ENCODE data around the gene MACROD1.

The MACROD1 gene

DNA sequence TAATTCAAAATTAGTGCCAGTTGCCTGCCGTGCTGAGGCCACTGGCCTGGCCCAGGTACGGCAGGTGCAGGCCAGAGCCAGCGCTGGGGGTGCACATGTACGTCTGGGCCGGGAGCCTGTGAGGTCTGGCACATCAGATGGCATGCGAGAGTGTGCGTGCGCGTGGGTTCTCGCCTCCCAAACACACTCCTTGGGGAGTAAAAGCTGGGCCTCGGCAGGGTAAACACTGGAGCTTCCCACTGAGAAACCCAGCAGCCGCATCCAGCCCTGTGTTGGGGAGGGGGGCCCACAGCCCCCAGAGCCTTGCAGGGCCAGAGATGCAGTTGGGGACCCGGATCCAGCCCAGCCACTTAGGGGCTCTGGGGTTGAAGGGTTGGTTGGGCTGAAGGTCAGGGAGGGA lies 92.4 kb downstream of the MACROD1 start:
- DNase-seq (ENCODE audit: low spot score) = no peak

DNA sequence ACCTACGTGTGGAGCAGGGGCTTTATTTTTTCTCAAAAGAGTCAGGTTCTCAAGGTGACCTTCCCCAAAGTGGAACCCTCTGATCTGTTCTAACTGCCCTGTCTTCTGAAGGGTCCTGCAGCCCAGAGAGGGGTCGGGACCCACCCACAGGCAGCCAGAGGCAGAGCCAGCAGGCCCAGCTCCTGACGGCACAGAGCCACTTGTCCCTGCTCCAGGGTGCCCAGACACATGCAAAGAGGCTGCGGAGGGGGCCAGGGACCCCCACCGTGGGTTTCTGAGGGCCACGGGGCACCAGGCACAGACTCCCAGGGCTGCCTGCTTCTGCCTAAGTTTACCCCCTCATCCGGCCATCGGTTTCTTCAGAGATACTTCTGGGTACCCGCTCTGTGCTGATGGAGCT lies 93.0 kb downstream of the MACROD1 start:
- no peak for DNase-seq (ENCODE audit: low spot score)

DNA sequence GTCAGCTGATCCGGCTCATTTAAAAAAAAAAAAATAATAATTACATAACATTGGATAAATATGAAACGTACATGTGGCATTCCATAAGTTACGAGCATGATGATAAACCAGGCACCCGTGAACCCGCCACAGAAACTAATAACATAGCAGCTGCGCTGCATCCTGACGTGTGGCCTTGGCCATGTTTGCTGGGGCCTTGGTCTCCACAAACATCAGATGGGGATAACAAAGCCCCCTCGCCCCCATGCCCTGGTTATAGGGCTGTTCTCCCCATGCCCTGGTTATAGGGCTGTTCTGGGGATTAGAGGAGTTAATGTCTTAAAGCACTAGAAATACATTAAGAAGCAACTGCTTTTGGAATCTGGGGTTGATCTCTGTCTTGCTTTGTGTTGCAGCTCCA lies 93.5 kb downstream of the MACROD1 start:
- DNase-seq (ENCODE audit: low spot score) = no peak

DNA sequence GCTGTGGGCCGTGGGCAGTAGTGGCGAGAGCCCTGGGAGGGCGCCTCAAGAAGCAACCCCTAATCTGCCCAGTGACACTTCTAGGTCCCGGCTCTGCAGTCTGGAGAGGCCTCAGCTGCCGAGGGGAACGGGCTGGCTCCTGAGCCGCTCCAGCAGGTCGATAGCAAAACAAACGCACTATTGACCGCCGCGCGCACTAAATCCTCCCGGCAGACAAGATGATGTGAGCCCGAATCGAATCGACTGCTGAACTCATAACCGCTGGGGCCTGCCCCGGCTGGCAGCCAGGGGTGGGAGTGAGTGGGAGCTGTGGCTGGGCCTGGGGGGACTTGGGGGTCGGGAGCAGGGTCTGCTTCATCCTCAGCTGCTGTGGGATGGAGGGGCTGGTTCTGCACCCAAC lies 94.1 kb downstream of the MACROD1 start:
- no peak for DNase-seq (ENCODE audit: low spot score)

DNA sequence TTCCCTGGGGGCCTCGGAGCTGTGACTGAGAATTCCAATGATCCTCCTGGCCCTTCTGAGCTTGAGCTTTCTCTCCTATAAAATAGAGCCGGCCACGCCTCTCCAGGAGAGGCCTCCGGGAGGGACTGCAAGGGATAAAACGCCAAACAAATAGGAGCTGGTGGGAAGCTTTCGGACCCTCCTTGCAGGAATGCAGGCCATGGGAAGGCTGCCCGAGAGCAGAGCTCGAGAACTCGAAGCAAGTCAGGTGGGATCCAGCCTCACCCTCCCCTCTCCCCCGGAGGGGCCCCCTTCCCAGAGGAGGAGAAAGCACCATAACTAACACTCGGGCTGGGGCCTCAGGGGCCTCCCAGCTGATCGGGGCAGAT lies 95.6 kb downstream of the MACROD1 start:
- no peak for DNase-seq (ENCODE audit: low spot score)

DNA sequence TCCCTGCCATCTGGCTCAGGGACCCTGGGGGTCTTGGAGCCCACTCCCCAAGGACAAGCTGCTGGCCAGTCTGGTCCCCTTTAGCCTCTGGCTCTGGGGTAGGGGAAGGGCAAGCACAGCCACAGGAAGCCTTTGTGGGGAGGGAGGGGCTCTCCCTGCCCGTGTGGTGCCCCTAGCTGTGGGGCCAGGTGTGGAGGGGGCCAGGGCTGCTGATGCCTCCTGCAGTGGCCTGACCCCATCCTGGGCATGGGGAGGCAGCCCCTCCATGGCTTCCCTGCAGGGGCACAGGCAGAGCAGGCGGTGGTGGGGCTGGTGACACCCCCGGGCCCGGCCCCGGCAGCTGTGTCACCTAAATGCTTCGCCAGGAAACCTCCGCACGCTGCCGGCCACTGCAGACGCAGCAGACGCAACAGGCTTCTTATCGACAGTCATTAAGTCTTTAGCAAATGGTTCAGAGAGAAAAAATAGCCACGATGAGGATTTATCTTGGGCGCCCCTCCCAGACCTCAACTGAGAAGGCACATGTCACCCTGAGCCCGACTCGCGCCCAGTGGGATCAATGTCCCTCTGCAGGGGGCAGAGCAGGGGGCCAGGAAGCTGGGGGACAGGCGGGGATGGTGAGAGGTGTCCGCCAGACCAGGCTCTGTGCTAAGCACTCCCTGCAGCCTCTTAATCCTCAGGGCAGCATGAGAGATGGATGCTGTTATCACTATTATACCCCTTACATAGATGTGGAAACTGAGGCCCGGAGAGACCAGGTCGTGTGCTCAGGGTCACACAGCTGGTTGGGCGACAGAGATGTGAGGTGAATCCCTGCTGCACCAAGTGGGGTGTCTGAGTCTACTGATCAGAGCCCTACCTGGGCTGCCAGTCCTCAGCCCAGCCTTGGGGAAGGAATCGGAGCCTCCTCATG lies 96.3 kb downstream of the MACROD1 start:
- DNase-seq (ENCODE audit: low spot score) = no peak

DNA sequence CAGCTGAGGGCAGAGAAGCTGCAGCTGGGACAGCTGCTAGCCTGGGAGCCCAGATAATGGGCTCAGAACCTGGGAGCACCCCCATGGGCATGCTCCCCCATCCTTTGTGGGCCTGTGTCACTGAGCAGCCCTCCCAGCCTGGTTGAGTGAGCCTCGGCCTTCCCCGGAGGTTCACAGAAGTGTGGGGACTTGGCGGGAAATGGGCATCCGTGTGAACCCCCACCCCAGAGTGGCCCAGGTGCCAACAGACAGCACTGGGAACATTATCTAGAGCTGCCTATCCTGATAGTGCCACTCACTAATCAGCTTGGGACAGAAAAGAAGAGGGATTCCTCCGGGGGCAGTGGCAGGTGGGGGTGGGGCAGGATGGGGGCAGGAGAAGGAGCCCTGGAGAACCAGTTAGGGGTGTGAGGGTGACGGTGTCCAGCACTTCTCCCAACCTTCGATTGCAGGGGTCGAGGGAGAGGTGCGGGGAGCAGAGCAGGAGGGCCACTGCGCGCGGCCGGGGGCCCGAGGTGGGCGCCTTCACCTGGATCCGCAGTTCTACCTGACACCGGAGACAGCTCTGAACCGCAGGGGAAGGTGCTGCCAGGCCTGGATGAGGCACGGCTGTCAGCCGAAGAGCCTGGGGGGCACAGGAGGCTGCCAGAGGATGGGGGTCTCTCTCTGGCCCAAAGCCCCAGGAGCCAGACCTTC lies 97.1 kb downstream of the MACROD1 start:
- DNase-seq (ENCODE audit: low spot score) = no peak

DNA sequence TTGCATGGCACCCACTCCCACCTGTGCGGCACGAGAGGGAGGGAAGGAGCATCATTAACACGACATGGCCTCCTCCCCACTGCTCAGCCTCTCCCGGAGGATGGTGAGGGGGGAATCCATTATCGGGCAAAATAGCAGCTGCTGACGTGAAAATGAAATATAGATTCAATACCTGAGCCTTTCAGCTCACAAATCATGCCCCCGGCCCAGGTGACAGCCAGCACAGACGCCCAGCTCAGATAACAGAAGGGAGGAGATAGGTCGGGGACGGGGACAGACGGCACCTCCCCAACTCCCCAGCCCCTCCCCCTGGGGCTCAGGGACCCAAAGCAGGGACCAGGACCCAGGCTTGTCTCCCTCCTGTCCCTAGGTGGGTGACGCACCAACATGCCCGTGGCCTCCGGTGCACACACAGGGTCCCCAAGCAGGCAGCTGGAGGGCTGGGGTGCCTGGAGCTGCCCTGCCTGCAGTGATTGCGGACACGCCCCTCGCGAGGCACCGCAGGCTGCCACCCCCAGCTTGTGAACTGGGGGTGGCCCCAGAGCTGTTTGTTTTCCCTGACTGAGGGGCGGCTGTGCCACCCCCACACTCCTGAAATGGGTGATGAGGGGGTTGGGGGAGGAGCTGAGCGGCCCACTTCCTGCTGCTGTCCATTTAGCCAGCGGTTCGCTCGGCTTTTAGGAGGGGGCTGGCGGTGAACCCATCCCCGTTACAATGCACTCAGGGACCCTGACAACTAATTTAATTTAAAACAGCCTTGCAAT lies 98.5 kb downstream of the MACROD1 start:
- DNase-seq (ENCODE audit: low spot score) = no peak

DNA sequence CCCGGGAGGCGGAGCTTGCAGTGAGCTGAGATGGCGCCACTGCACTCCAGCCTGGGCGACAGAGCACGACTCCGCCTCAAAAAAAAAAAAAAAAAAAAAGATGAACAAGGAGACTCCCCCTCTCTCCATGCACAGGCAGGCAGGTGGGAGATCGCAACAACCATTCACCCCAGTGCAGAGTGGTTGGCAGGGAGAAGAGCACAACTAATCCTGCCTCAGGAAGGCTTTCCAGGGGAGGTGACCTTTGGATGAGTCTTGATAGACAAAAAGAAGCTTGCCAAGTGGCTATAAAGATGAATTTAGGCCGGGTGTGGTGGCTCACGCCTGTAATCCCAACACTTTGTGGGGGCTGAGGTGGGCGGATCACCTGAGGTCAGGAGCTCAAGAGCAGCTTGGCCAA lies 100.2 kb downstream of the MACROD1 start:
- no peak for DNase-seq (ENCODE audit: low spot score)

DNA sequence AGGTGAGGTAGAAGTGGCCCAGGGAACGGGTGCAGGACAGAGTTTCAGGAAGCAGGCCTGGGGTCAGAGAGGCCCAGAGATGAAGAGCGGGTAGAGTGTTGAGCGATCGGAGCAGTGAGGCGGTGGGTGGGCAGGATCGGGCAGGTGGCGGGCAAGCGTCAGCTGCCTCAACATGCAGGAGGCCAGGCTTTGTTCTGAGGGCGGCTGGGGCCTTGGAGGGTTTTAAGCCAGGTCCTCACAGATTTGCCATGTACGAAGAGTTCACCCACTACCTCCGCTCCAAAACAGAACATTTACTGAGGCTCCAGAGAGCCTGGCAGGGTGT lies 100.8 kb downstream of the MACROD1 start:
- no peak for DNase-seq (ENCODE audit: low spot score)

DNA sequence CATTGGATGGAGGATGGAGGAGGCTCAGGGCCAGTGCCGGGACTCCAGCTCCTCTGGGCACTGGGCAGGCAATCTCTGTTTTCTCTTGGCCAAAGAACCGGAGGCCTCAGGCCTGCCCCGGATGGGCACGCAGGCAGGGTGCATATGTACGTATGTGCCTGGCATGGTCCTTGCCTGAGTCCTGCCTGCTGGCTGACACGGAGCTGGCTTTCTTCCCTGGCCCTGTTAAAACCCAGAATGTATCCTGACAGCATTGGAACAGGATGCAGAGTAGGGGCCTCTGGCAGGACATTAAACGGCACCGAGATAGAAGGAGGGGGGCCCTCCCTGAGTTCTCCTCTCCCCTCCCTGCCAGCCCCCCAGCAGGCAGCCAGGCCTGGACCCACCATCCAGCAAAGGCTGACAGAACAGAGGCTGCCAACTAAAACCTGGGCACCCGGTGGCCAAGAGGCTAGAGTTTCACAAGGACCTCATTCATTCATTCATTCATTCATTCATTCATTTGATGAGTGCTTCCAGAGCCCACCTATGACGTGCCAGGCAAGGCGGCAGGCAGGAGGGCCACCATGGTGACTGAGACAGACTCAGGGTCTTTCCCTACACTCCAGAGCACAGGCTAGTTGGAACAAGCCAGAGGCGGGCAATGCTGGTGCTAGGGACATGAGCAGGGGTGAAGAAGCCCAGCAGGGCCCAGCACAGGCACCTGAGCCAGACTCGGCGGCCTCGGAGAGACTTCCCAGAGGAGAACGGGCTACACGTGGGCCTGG lies 101.4 kb downstream of the MACROD1 start:
- DNase-seq (ENCODE audit: low spot score) = no peak

DNA sequence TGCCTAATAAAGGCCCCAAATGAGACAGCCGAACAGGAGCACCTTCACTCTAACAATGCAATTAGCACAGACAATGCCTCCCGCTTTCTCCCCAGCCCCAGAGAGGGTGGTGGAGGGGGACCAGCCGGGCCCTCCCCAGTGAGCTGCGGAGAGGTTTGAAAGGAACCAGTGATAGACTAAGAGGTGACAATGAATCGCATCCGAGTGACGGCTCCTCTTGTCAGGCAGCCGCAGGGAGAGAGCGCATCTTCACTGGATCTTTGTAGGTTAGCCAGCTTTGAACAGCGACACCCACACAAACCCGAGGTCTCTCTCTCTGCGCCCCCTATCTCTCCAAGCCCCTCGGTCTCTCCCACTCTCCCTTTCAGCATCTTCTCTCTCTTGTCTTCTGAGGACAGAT lies 102.1 kb downstream of the MACROD1 start:
- no peak for DNase-seq (ENCODE audit: low spot score)

DNA sequence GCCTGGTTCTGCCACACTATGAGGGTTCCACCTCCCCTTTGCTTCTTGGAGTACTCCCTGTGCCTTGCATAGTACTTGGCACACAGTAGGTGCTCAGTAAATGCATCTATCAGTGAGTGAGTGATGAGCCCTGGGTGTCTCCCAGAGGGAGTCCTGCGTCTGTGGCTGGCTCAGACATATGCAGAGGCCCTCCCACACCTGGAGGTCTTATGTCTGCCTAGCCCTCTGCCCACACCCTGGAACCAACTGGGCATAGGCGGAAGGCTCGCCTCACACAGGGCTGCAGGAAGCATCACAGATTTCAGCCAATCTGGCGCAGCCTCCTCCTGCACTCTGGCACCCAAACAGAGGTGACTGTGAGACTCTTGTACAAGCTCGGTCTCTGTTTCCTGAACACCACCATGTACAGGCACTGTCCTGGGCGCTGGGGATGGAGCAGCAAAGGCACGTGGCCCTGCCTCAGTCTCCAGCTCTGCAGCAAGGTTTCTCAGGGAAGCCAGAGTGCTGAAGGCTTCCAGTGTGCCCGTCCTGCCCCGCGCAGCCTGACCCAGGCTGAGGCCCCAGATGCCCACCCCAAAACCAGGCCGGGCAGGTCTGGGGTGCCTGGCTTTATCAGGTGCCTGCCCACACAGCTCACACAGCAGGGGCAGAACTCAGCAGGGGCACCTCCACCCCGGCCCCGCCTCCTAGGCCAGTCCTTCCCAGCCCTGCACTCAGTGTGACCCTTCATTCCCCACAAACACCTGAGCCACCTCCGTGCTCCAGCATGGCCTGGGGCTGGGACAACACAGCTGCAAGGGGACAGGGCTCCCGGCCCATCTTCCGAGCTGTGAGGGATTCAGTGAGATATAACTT lies 103.5 kb downstream of the MACROD1 start:
- DNase-seq (ENCODE audit: low spot score) = no peak

DNA sequence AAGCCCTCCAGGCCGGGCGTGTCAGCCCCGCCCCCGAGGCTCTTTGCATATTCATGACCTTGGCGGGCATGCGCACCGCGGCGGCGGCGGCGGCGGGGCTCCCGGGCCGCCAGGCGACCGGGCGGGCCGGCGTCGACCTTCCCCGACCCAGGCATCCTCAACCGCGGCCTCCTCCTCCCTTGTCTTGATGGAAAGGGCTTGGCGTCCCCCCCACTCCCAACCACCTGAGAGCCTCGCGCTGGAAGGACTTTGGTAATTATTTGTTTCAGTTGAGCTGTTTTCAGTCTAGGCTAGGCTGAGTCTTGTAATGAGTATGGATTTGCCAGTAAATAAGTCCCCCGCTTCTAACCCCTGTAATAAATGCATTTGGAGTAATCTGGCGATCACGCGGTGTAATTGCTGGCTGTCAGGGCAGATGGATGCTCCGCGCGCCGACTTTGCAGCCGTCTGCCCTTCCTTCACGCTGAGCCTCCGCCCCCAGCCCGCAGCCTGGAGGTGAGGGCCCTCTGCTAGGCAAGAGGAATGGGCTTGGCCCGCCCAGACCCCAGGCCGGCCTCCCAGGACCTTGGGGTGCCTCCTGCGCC lies 105.0 kb downstream of the MACROD1 start:
- DNase-seq (ENCODE audit: low spot score) = no peak

DNA sequence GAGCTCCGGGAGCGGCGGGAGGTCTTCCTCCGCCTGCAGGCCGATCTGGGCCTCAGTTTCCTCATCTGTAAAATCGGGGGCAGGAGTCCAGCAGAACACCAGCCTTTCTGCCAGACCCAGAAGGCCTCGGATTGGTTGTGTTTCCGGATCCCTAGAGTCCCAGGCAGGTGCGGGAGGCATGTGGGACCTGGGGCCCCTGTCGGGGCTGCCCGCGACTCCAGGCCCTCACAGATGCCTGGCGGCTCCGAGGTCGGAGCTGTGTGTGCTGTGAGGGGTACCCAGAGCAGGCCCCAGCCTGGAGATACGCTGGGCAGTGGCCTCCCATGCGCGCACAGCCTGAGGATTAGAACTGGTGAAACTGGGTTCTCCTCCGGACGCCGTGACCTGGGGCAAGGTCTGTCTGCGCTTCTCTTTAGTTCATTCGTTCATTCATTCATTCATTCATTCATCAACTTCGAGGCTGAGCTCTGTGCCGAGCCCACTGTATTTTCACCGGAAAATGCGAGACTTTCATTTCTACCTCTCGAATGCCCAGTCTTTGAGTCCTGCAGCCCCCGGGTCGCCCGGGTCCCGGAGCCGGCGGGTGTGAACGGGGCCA lies 105.6 kb downstream of the MACROD1 start:
- DNase-seq (ENCODE audit: low spot score) = no peak

DNA sequence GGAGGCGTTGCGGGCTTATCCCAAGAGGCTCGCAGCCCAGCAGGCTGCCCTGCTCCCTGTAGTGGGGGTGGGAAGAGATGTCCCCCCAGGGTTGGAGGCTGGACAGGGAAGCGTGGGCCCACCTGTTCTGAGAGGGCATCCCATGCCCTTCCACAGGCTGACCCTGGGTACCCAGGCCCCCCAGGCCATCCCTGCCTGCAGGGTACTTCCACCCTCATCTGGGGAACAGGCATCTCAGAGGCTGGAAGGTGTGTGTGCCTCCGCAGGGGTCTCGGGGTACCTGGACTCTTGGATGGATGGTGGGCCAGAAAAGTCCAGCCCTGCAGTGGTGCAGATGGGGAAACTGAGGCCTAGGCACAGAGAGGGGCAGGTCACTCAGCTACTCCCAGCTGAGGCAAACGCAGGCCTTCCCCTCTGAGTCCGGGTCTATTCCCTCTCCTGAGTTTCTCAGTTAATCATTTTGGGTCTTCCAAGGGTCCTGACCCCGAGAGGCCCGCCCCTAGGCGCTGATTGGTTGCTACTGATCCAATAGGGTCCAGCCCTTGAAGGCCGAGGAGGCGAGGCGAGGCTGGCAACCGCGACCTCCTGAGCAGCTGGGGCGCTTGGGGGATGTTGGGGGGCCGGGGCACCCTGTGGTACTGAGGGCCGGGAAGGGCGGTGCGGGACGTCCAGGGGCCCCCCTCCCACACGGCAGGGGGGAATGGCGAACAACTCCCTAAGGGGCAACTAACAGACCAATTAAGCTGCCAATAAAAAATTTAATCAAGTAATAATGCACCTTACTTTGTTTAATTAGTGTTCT lies 106.4 kb downstream of the MACROD1 start:
- no peak for DNase-seq (ENCODE audit: low spot score)

DNA sequence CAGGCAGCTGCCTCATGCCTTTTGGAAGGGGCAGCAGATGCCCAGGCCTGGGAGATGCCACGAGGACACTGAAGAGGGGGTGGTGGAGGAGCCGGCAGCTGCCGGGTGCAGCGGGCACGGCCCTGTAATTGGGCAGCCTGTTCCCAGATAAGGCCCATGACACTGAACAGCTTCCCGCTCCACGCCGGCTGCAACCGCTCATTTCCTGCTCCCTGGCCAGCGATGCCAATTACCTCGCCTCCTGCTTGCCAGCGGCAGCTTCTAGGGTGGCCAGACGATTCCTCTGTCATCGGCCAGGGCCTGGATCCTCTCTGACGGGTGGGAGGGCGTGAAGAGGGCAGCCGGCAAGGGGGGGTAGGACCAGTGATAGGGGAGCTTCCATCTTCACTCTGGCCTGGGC lies 107.4 kb downstream of the MACROD1 start:
- DNase-seq (ENCODE audit: low spot score) = no peak

DNA sequence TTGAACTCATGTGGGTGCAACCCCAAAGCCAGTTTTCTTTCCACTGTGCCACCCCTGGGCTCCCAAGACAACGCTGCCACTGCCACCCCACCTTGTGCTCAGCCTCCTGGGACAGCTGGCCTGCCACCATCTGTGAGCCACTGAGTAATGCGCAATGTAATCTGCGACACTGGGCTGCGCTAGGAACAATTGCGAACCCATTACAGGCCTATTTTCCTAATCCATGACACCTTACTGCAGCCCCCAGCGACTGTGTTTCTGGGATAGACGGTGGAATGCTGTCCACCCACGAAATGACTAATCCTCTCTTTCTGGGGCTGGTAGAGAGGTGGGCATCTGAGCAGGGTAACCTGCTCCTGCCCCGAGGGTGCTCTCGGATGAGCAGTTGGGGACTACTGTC lies 108.0 kb downstream of the MACROD1 start:
- no peak for DNase-seq (ENCODE audit: low spot score)

DNA sequence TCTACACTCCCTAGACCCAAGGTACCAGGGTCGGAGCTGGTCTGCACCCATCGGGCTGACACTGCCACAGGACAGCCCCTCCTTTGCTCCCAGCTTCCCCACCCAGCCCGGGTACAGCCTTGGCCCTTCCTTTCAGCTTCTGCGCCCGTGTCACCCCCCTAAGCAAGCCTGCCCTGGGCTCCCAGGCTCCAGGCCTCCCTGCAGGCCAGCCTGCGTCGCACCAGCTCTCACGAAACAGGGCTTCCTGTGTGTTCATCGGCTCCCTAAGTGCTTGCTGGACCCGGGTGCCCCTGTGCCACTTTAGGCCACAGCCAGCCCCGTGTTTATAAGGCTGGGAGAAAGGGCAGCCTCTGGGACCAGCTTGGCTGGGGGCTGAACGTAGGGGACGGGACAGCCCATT lies 109.1 kb downstream of the MACROD1 start:
- DNase-seq (ENCODE audit: low spot score) = no peak

All from HuH-7.5 (cell line).